ENCODE measurements around the gene DZIP1L. TPM values are rescaled to one million over a fixed set of nuclear protein-coding genes. Genes with fewer than 3 reads are reported as not detected.

The DZIP1L gene
- total RNA-seq, 4 donors from 2014 or later, result 12.7 to 23.0 (median 17.2) TPM

DNA sequence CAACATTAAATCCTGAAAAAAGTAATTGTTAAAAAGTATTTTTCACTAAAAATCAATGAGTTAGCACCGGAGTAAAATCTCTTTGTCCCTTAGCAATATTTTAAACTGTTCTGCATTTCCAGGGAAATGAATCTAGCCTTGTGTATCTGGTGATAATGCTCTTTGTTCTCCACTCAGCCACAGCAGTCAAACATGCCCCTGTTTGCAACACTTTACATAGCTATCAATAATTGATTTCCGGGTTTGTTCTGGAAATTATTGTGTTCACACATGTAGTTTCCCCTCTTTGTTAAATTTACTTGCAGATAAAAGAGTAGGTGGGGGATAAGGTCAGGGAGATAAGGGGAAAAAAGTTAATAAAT is 20.4 kb upstream of the DZIP1L start:
- intact Hi-C loops (cut with DNase I), result no loop called here
- TF ChIP-seq POLR2A (IDR thresholded peaks at IDR 0.05), result no peak
- TF ChIP-seq, protein P1, sequence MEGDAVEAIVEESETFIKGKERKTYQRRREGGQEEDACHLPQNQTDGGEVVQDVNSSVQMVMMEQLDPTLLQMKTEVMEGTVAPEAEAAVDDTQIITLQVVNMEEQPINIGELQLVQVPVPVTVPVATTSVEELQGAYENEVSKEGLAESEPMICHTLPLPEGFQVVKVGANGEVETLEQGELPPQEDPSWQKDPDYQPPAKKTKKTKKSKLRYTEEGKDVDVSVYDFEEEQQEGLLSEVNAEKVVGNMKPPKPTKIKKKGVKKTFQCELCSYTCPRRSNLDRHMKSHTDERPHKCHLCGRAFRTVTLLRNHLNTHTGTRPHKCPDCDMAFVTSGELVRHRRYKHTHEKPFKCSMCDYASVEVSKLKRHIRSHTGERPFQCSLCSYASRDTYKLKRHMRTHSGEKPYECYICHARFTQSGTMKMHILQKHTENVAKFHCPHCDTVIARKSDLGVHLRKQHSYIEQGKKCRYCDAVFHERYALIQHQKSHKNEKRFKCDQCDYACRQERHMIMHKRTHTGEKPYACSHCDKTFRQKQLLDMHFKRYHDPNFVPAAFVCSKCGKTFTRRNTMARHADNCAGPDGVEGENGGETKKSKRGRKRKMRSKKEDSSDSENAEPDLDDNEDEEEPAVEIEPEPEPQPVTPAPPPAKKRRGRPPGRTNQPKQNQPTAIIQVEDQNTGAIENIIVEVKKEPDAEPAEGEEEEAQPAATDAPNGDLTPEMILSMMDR (IDR thresholded peaks at IDR 0.05), result no peak
- H3K4me1 ChIP-seq, result no peaks in the 10 kb centered on the region
- no peak overlapping the region for H3K4me3 ChIP-seq (replicated peaks in 1 of 3)
- WGBS, 2 donors, result 76 to 86% methylated on average over 2 of the region's 2 CpGs
- no peak for DNase-seq
- no peaks in the 10 kb centered on the region for H3K36me3 ChIP-seq
- H3K9me3 ChIP-seq, result no peaks in the 10 kb centered on the region
- H3K27ac ChIP-seq, result no peak overlapping the region
- no peaks in the 10 kb centered on the region for H3K27me3 ChIP-seq

DNA sequence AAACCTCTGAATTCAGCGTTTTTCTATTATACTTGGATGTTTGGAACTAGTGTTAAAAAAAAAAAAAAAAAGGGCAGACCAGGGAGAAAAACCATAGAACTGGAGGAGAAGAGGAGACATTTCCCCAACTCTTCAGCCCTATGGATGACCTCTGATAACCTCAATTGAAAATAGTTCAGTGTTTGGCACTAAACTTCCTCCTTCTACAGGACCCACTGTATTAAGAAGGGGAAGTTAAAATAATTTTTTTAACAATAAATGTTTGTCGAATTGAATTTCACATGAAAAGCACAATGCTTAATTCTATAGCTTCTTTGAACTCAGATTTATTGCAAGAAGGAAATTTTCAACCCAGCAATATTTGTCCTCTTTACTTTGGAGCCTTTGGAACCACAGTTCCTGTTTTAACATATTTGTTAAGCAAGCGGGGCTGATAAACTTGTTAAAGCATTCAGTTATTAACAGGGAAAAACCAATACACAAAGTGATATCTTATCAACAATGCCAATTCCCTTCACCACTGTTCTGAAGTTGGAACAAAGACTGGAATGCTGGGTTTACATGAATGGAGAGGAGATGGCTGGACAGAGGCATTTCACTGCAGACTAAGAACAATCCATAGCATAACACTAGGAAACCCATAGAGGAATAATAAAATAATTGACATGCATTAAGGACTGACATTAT is 19.9 kb upstream of the DZIP1L start:
- no peaks in the 10 kb centered on the region for H3K4me1 ChIP-seq
- no peaks in the 10 kb centered on the region for H3K27me3 ChIP-seq
- H3K4me3 ChIP-seq (replicated peaks in 1 of 3), result no peak overlapping the region
- H3K27ac ChIP-seq, result no peak overlapping the region
- no peak for TF ChIP-seq POLR2A (IDR thresholded peaks at IDR 0.05)
- TF ChIP-seq, protein P1 (IDR thresholded peaks at IDR 0.05), result no peak
- H3K9me3 ChIP-seq, result no peaks in the 10 kb centered on the region
- WGBS, 2 donors, result 73 to 85% methylated on average over 3 of the region's 3 CpGs
- intact Hi-C loops (cut with DNase I), result no loop called here
- DNase-seq, result no peak
- H3K36me3 ChIP-seq, result no peaks in the 10 kb centered on the region

DNA sequence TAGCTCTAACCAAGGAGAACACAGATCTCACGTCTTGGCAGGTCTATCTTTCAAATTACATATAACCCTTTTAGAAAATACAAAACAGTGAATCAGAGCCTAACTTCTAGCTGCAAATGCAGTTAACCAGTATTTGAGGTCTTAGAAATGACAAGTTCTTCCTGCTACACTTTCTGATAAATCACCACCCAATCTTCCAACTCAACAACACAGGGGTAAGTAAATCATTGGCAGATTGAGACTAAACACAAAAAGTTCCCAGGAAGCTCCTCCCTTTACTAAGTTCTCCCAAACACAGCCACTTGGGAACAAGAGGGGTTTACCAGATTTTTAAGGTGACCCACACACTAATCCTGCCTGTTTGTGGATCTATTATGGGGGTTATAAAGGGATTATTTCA is 16.8 kb upstream of the DZIP1L start, which contains the start of gene A4GNT:
A4GNT (minus strand) TSS at position 152 of the 400 bp plus-strand sequence. CDS start 1,134 bp downstream, outside the sequence.
- intact Hi-C loops (cut with DNase I), result no loop called here
- WGBS, 2 donors, result 77 to 94% methylated on average over 1 of the region's 1 CpG
- no peaks in the 10 kb centered on the region for H3K4me1 ChIP-seq
- H3K27me3 ChIP-seq, result no peaks in the 10 kb centered on the region
- TF ChIP-seq POLR2A (IDR thresholded peaks at IDR 0.05), result no peak
- TF ChIP-seq, protein P1 (IDR thresholded peaks at IDR 0.05), result no peak
- H3K9me3 ChIP-seq, result no peaks in the 10 kb centered on the region
- DNase-seq, result no peak
- H3K27ac ChIP-seq, result no peak within 1 kb of the TSS
- H3K4me3 ChIP-seq (replicated peaks in 1 of 3), result no peak within 1 kb of the TSS
- no peaks in the 10 kb centered on the region for H3K36me3 ChIP-seq

DNA sequence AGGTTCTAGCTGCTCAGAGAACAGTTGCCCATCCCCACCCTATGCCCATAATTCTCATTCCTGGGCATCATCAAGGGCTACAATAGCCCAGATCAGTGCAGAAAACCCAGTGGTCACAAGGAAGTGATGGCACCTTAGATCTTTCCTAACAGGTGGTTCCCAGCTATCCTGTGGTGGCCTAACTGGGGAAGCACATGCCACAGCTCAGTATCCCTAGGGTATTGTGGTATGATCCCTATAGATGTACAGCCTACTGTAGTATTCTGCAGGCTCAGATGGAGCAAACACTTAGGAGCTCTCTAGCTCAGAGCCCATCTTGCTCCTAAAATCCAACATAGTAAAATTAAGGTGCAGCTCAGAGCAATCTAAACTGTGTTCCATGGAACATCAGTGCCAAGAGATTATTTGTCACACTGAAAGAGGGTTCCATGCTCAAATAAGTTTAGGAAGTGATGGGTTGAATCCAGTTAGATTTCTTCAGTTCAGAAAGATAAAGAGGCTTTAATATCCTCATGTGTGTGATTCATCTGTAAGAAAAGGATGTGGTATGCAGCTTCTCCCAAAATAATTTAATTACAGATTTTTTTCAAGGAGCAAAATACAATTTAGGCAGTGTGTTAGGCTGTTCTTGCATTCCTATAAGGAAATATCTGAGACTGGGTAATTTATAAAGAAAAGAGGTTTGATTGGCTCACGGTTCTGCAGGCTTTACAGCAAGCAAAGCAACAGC is 12.4 kb upstream of the DZIP1L start:
- no peak for TF ChIP-seq POLR2A (IDR thresholded peaks at IDR 0.05)
- TF ChIP-seq, protein P1 (IDR thresholded peaks at IDR 0.05), result no peak
- Histone ChIP-seq H3K27me3 (no peaks in the 10 kb centered on the region), H3K9me3 (no peaks in the 10 kb centered on the region), H3K4me1 (peaks cover 0 to 4% of the 10 kb centered on the region in 2 donors), H3K27ac (no peak overlapping the region), H3K36me3 (no peaks in the 10 kb centered on the region), H3K4me3 (replicated peaks in 1 of 3) (no peak overlapping the region)
- intact Hi-C loops (cut with DNase I), result no loop called here
- 78 to 85% methylated on average over 1 of the region's 1 CpG for WGBS, 2 donors
- no peak for DNase-seq
